Keratinocyte (primary cell): ENCODE measurements around the gene LAMA4.

Source experiments
- EZH2 ChIP-seq: IDR thresholded peaks from one replicate; pipeline ENCODE4 v1.6.1; 2012; ENCODE audit warnings: inconsistent platforms, mild to moderate bottlenecking, low read length, moderate library complexity
- TF ChIP-seq, protein P1 (sequence below), 3 experiments: IDR thresholded peaks in 1 of 3; conservative IDR thresholded peaks in 1 of 3; optimal IDR thresholded peaks in 1 of 3; 2 replicates in 2 of 3; 3 replicates in 1 of 3; pipeline versions ENCODE3 to v1.5.1; 2011; ENCODE audit warnings: low read length in 3 of 3, mild to moderate bottlenecking in 3 of 3, moderate library complexity in 2 of 3, control low read depth in 1 of 3, inconsistent platforms in 1 of 3; ENCODE audit not compliant: insufficient read depth in 2 of 3; ENCODE audit errors: extremely low read depth in 1 of 3

GRCh38 chr6:112234601-112235000 is 19.8 kb downstream of the LAMA4 start:
- TF ChIP-seq, protein P1, sequence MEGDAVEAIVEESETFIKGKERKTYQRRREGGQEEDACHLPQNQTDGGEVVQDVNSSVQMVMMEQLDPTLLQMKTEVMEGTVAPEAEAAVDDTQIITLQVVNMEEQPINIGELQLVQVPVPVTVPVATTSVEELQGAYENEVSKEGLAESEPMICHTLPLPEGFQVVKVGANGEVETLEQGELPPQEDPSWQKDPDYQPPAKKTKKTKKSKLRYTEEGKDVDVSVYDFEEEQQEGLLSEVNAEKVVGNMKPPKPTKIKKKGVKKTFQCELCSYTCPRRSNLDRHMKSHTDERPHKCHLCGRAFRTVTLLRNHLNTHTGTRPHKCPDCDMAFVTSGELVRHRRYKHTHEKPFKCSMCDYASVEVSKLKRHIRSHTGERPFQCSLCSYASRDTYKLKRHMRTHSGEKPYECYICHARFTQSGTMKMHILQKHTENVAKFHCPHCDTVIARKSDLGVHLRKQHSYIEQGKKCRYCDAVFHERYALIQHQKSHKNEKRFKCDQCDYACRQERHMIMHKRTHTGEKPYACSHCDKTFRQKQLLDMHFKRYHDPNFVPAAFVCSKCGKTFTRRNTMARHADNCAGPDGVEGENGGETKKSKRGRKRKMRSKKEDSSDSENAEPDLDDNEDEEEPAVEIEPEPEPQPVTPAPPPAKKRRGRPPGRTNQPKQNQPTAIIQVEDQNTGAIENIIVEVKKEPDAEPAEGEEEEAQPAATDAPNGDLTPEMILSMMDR (optimal IDR thresholded peaks at IDR 0.05 in 1 of 3, IDR thresholded peaks at IDR 0.05 in 1 of 3, conservative IDR thresholded peaks at IDR 0.05 in 1 of 3; ENCODE audit: extremely low read depth in 1 of 3, insufficient read depth in 2 of 3, low read length in 3 of 3), result no peak
- no peak for TF ChIP-seq EZH2
